ENCODE results near the gene SMC3. TPM values are rescaled to one million over a fixed set of nuclear protein-coding genes. Genes with fewer than 3 reads are reported as not detected.
"Not testable (repeated sequence)": the region's sequence is repeated elsewhere in the genome, so short reads cannot be mapped to it uniquely, and the experiment has no call there.

SMC3 gene
- total and polyA plus RNA-seq, 10 donors: 10.4 to 41.2 (median 33.8) TPM

DNA sequence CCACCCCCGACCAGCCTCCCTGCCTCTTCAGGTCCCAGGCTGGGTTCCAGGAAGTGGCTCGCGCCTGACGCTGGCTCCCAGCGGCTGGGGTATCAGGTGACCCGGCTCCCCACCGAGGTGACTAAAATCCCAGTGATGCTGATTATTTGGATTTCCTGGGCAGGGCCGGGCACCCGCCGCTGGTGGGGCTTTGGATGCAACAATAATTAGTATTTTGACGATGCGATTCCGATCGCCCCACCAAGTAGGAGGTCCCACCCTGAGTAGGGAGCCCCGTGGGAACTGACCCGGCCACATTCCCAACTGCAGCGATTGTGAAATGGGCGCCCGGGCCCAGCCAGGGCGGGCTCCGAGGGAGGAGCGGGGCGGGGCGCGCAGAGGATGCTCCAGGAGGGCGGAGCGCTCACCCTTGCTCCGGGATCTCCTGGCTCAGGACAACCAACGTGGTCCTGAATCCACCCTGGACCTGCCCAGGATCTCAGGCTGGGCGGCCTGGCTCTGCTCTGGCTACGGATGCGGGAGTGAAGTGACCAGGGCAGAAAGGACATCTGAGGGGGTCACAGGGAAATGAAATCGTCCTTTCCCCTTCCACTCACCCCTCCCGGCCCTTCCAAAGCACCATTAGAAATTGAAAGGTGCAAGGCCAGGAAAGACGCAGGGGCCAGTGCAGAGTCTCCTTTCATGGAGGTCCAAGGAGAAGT is 37.2 kb upstream of the SMC3 start:
- intact Hi-C loops (cut with DNase I; ENCODE audit: low total_unique reads): no loop called here
- Histone ChIP-seq H3K36me3 (no peaks in the 10 kb centered on the region), H3K4me1 (peaks cover 5 to 51% (median 30%) of the 10 kb centered on the region in 6 donors), H3K9me3 (no peaks in the 10 kb centered on the region), H3K4me3 (peak overlapping the region in 2 of 8 donors; percentile 12 to 53), H3K27ac (peak overlapping the region in 6 of 8 donors; percentile 3 to 66 (median 57)), H3K27me3 (replicated peaks in 1 of 7) (peaks cover 0 to 15% (median 0%) of the 10 kb centered on the region in 7 donors)
- DNase-seq: peak; percentile 76
- no peak for TF ChIP-seq POLR2A (IDR thresholded peaks at IDR 0.05)
- TF ChIP-seq, protein P1, sequence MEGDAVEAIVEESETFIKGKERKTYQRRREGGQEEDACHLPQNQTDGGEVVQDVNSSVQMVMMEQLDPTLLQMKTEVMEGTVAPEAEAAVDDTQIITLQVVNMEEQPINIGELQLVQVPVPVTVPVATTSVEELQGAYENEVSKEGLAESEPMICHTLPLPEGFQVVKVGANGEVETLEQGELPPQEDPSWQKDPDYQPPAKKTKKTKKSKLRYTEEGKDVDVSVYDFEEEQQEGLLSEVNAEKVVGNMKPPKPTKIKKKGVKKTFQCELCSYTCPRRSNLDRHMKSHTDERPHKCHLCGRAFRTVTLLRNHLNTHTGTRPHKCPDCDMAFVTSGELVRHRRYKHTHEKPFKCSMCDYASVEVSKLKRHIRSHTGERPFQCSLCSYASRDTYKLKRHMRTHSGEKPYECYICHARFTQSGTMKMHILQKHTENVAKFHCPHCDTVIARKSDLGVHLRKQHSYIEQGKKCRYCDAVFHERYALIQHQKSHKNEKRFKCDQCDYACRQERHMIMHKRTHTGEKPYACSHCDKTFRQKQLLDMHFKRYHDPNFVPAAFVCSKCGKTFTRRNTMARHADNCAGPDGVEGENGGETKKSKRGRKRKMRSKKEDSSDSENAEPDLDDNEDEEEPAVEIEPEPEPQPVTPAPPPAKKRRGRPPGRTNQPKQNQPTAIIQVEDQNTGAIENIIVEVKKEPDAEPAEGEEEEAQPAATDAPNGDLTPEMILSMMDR (IDR thresholded peaks at IDR 0.05 in 8 of 11, conservative IDR thresholded peaks at IDR 0.05 in 3 of 11): no peak
- TF ChIP-seq POLR2AphosphoS5 (IDR thresholded peaks at IDR 0.05): peak in 1 of 3 donors; percentile 71
- WGBS, 5 donors: 16 to 34% (median 31%) methylated on average over 21 to 35 of the region's 35 CpGs

DNA sequence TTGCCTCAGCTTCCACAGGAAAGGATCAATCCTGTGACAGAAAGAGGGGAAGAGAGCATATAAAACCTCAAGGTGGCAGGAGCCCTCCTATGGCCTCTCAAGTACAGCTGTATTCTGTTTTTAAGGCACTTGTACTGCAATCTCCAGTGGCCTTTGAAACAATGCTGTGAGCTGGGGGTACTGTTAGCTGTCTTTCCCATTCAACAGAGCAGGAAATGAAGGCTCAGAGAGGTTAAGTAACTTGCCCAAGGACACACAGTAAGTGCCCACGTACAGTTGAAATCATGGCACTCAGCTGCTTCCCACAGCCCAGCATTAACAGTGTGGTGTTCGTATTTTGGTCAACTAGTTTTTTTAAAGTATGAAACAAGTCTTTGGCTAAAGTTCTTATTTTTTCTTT is 35.8 kb upstream of the SMC3 start:
- Histone ChIP-seq H3K4me1 (peaks cover 12 to 65% (median 44%) of the 10 kb centered on the region in 6 donors), H3K27ac (no peak overlapping the region), H3K36me3 (no peaks in the 10 kb centered on the region), H3K9me3 (no peaks in the 10 kb centered on the region), H3K4me3 (no peak overlapping the region), H3K27me3 (replicated peaks in 1 of 7) (peaks cover 0 to 15% (median 0%) of the 10 kb centered on the region in 7 donors)
- no peak for DNase-seq
- whole genome bisulfite sequencing, 5 donors: 71 to 90% (median 74%) methylated on average over 2 of the region's 2 CpGs
- TF ChIP-seq POLR2A (IDR thresholded peaks at IDR 0.05): no peak
- no peak for TF ChIP-seq POLR2AphosphoS5 (IDR thresholded peaks at IDR 0.05)
- TF ChIP-seq, protein P1 (IDR thresholded peaks at IDR 0.05 in 8 of 11, conservative IDR thresholded peaks at IDR 0.05 in 3 of 11): no peak
- intact Hi-C loops (cut with DNase I; ENCODE audit: low total_unique reads): no loop called here

DNA sequence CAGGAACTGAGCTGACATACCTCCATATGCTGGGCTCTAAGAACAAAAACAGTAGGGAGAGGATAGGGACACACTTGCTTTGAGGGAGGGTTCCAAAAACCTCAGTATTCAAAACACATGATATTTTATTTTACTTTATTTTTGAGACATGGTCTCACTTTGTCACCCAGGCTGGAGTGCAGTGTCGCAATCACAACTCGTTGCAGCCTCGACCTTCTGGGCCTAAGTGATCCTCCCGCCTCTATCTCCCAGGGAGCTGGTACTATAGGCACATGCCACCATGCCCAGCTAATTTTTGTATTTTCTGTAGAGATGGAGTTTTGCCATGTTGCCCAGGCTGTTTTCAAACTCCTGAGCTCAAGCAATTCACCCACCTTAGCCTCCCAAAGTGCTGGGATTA is 34.9 kb upstream of the SMC3 start:
- H3K4me3 ChIP-seq; H3K36me3 ChIP-seq; H3K9me3 ChIP-seq; DNase-seq; intact Hi-C loops (cut with DNase I; ENCODE audit: low total_unique reads); H3K27ac ChIP-seq: not testable (repeated sequence)
- WGBS, 5 donors: 61 to 86% (median 70%) methylated on average over 4 of the region's 4 CpGs
- H3K27me3 ChIP-seq (replicated peaks in 1 of 7): peaks cover 0 to 15% (median 0%) of the 10 kb centered on the region in 7 donors
- H3K4me1 ChIP-seq: peaks cover 12 to 74% (median 47%) of the 10 kb centered on the region in 6 donors

DNA sequence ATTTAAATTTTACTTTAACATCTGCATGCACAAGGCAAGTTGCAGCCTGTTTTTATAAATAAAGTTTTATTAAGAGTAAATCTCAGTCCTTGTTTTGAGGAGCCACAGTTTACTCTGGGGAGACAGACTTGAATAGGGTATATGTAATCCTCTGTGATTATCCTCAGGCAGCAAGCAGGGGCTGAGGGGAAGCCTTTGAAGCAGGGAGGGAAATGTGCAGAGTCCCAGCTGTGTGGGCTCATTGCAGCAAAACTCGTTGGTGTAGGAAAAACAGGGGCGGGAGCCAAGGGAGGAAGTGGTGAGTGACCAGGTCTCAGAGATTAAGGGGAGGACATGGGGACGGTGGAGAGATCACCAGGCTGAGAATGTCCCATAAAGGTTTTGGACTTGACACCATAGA is 34.3 kb upstream of the SMC3 start:
- no peak for DNase-seq
- no peaks in the 10 kb centered on the region for H3K9me3 ChIP-seq
- no peaks in the 10 kb centered on the region for H3K36me3 ChIP-seq
- no peak overlapping the region for H3K27ac ChIP-seq
- TF ChIP-seq, protein P1 (IDR thresholded peaks at IDR 0.05 in 8 of 11, conservative IDR thresholded peaks at IDR 0.05 in 3 of 11): no peak
- TF ChIP-seq POLR2A (IDR thresholded peaks at IDR 0.05): no peak
- TF ChIP-seq POLR2AphosphoS5 (IDR thresholded peaks at IDR 0.05): no peak
- 8 to 17% (median 10%) methylated on average over 3 of the region's 3 CpGs for WGBS, 5 donors
- H3K4me1 ChIP-seq: peaks cover 10 to 71% (median 45%) of the 10 kb centered on the region in 6 donors
- intact Hi-C loops (cut with DNase I; ENCODE audit: low total_unique reads): no loop called here
- no peak overlapping the region for H3K4me3 ChIP-seq
- peaks cover 0 to 15% (median 0%) of the 10 kb centered on the region in 7 donors for H3K27me3 ChIP-seq (replicated peaks in 1 of 7)

All from spleen (tissue), 11 donors.